Natural killer cell (primary cell): Measurements from ENCODE around the gene WEE1. TPM values are rescaled to one million over a fixed set of nuclear protein-coding genes. Genes with fewer than 3 reads are reported as not detected.

Experiments
- ATAC-seq, 3 donors: fragments of 150-1000 bp in 2 of 3; fragments of 200-7000 bp in 1 of 3; cut with Tn5 transposase; 1 replicate in 1 of 3; 2 replicates in 2 of 3; pipeline ENCODE4 v1.10.0; 2021; ENCODE audit warnings: mild to moderate bottlenecking in 2 of 3, moderate library complexity in 2 of 3
- DNase-seq, 2 donors: peaks; one replicate each; pipeline versions ENCODE4 v3.0.0 to v3.0.0-alpha.2; 2013 to 2021; ENCODE audit warnings: mixed read lengths in 1 of 2
- H3K27ac ChIP-seq: one replicate; pipeline ENCODE4 v1.5.1; 2013; ENCODE audit warnings: mild to moderate bottlenecking, low read length
- H3K27me3 ChIP-seq: one replicate; pipeline ENCODE4 v1.6.1; 2013; ENCODE audit warnings: low read length; ENCODE audit not compliant: control insufficient read depth, insufficient read depth
- H3K36me3 ChIP-seq: one replicate; pipeline ENCODE4 v1.6.1; 2013; ENCODE audit warnings: low read length; ENCODE audit not compliant: control insufficient read depth, insufficient read depth
- H3K4me1 ChIP-seq: one replicate; pipeline ENCODE4 v1.6.1; 2013; ENCODE audit warnings: low read length; ENCODE audit not compliant: control insufficient read depth, insufficient read depth
- H3K4me3 ChIP-seq: one replicate; pipeline ENCODE4 v1.5.1; 2013; ENCODE audit warnings: low read length
- H3K9me3 ChIP-seq: one replicate; pipeline ENCODE4 v1.6.1; 2013; ENCODE audit warnings: low read length; ENCODE audit not compliant: control insufficient read depth, insufficient read depth
- H3K27ac Mint-ChIP-seq, 2 donors: one replicate each; pipeline ENCODE4 v1.8.0; 2022; ENCODE audit warnings: mild to moderate bottlenecking in 2 of 2, mixed read lengths in 2 of 2, moderate library complexity in 1 of 2
- H3K27me3 Mint-ChIP-seq, 2 donors: one replicate each; pipeline ENCODE4 v1.8.0; 2022; ENCODE audit warnings: low read depth in 2 of 2, mixed read lengths in 2 of 2
- H3K36me3 Mint-ChIP-seq: one replicate; pipeline ENCODE4 v1.8.0; 2022; ENCODE audit warnings: mixed read lengths
- H3K4me1 Mint-ChIP-seq, 2 donors: one replicate each; pipeline ENCODE4 v1.8.0; 2022; ENCODE audit warnings: mixed read lengths in 2 of 2
- H3K4me3 Mint-ChIP-seq: one replicate; pipeline ENCODE4 v1.8.0; 2022; ENCODE audit warnings: mild to moderate bottlenecking, moderate library complexity, mixed read lengths
- H3K9me3 Mint-ChIP-seq, 2 donors: one replicate each; pipeline ENCODE4 v1.8.0; 2022; ENCODE audit warnings: mixed read lengths in 2 of 2
- CTCF ChIP-seq: fragments of 200-600 bp; IDR thresholded peaks from one replicate; pipeline ENCODE4 v1.8.0; 2022; ENCODE audit warnings: antibody characterized with exemption
- WGBS: methylation state at CpG from one replicate; pipeline ENCODE4 v1.1.7; 2013; ENCODE audit warnings: missing lambda C conversion rate; ENCODE audit not compliant: insufficient coverage; 5-methylcytosine and 5-hydroxymethylcytosine counted together
- intact Hi-C: fragments of 100-400 bp; cut with micrococcal nuclease; formaldehyde crosslinking; loops from one replicate; pipeline ENCODE4 v1.14.2; 2022
- total RNA-seq, 4 donors: library from RNA; stranded (reverse); fragments of 120-200 nt in 1 of 4; gene quantifications; one replicate each; pipeline versions ENCODE4 v1.2.3 to v1.2.4, GENCODE V29; 2013 to 2022

WEE1 gene
- total RNA-seq, 3 donors from 2014 or later (not counting 1 experiment from before 2014, with no cell fraction given): 17.1 to 20.8 (median 19.0) TPM

- H3K4me3 Mint-ChIP-seq: no peak overlapping the region
These were observed 35.7 kb downstream of the WEE1 start for GRCh38 chr11:9609002-9609759.

GRCh38 chr11:9609841-9610240 lies 36.4 kb downstream of the WEE1 start:
- intact Hi-C loops: loop anchor here (5.0 kb wide), 1 partner anchor 148 kb away; the partner anchor contains the start of gene ZNF143
- DNase-seq (no peak), ATAC-seq (no peak)
- Mint-ChIP-seq H3K27me3 (peaks cover 6 to 20% of the 10 kb centered on the region in 2 donors), H3K27ac (no peak overlapping the region), H3K36me3 (no peaks in the 10 kb centered on the region), H3K9me3 (no peaks in the 10 kb centered on the region), H3K4me1 (peaks cover 19 to 21% of the 10 kb centered on the region in 2 donors), H3K4me3 (no peak overlapping the region)
- Histone ChIP-seq H3K36me3 (no peaks in the 10 kb centered on the region), H3K27me3 (no peaks in the 10 kb centered on the region), H3K27ac (no peak overlapping the region), H3K4me3 (no peak overlapping the region), H3K9me3 (no peaks in the 10 kb centered on the region), H3K4me1 (peaks cover 17% of the 10 kb centered on the region)
- TF ChIP-seq CTCF: no peak
- 92% methylated on average over 3 of the region's 3 CpGs for WGBS

More at GRCh38 chr11:9609002-9609759, 35.7 kb downstream of the WEE1 start:
- Mint-ChIP-seq H3K27ac (no peak overlapping the region), H3K36me3 (no peaks in the 10 kb centered on the region), H3K9me3 (no peaks in the 10 kb centered on the region), H3K4me1 (peaks cover 13 to 14% of the 10 kb centered on the region in 2 donors), H3K27me3 (peaks cover 6 to 20% of the 10 kb centered on the region in 2 donors)
- 90% methylated on average over 7 of the region's 7 CpGs for WGBS
- Histone ChIP-seq H3K4me3 (no peak overlapping the region), H3K27me3 (no peaks in the 10 kb centered on the region), H3K36me3 (no peaks in the 10 kb centered on the region), H3K9me3 (no peaks in the 10 kb centered on the region), H3K27ac (no peak overlapping the region), H3K4me1 (peaks cover 12% of the 10 kb centered on the region)
- DNase-seq (no peak), ATAC-seq (no peak)
- no peak for TF ChIP-seq CTCF
- intact Hi-C loops: no loop called here

GRCh38 chr11:9613118-9613829 lies 39.8 kb downstream of the WEE1 start:
- Mint-ChIP-seq H3K4me3 (peak overlapping the region; percentile 95), H3K4me1 (peaks cover 20 to 22% of the 10 kb centered on the region in 2 donors), H3K27me3 (peaks cover 0 to 6% of the 10 kb centered on the region in 2 donors), H3K9me3 (no peaks in the 10 kb centered on the region), H3K36me3 (no peaks in the 10 kb centered on the region), H3K27ac (peak overlapping the region; percentile 76 to 93)
- intact Hi-C loops: loop anchor here (1.0 to 5.0 kb wide), 3 partner anchors 78 to 695 kb away; partner anchors contain the start of gene ZNF143
- peaks cover 19% of the 10 kb centered on the region for H3K4me1 ChIP-seq
- peak; percentile 85 to 90 for DNase-seq
- H3K27ac ChIP-seq: peak overlapping the region; percentile 94
- H3K27me3 ChIP-seq: no peaks in the 10 kb centered on the region
- H3K9me3 ChIP-seq: no peaks in the 10 kb centered on the region
- no peaks in the 10 kb centered on the region for H3K36me3 ChIP-seq
- H3K4me3 ChIP-seq: peak overlapping the region; percentile 51
- 1% methylated on average over 33 of the region's 35 CpGs for WGBS
- peak; percentile 59 to 74 (median 68) for ATAC-seq
- peak; percentile 87 for TF ChIP-seq CTCF
